HG03575 (cell line): ENCODE results near the gene CCDC81.
"Not testable (repeated sequence)": the region's sequence is repeated elsewhere in the genome, so short reads cannot be mapped to it uniquely, and the experiment has no call there.

Experiments
- ATAC-seq: cut with Tn5 transposase; IDR thresholded peaks from one replicate; pipeline ENCODE4 v1.9.1; 2021; ENCODE audit not compliant: unreplicated experiment, insufficient number of reproducible peaks, low FRiP score; ENCODE audit errors: extremely low read depth

CCDC81 gene

DNA sequence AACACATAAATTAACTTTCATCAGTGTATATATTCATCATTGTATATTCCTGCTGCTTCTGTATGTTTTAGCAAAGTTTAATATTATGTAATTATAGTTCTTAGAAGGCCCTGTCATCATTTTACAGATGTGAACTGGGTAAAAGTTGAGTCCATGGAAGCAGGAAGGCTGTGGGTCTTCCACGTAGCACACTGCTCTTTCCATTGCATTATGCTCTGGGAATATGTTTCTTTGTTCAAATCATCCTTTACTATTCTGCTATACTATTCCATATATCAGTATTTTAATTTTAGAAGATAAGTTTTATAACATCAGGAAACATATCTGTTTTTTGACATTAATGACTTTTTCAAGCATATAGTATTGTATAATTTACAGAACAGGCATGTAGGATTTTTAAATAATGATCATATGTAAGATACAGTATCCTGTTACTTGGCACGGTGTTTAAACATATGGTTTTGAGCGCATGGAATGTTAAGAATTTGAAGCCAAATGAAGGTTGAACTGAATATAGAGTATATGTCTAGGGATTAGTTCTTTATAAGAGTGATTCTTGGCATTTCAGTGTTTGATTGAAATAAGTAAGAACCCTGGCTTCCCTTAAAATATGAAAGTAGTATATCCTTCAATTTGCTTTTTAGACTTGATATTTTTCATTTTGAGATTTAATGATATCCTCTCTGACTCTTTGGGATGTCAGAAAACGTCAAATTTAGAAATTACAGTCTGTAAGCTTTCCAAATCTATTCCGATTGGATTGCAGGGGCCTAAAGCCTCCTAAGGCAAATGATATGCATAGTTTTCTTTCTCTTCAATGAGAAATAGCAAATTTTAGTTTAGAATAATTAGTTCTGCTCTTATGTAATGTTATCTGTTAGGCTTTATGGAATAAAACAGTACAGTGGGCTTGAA, 8.6 kb downstream of the CCDC81 start:
- no peak for ATAC-seq

DNA sequence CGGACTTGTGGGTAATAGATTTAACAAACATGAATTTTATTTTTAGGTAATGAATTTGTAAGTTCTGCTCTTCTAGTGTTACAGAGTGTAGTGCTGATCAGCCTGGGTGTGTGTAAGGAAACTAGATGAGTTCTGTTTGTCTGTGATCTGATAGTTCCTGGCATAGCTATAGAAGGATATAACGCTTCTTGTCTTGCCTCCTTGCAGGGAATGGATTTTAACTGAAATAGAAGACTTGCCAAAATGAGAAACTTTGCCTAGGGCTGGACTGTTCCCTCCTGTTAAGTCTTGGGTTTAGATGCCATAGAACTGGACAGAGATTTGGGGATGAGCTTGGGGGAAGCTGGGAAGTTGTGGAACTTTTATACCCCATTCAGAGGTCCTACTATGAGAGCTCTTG, 11.6 kb downstream of the CCDC81 start:
- no peak for ATAC-seq

DNA sequence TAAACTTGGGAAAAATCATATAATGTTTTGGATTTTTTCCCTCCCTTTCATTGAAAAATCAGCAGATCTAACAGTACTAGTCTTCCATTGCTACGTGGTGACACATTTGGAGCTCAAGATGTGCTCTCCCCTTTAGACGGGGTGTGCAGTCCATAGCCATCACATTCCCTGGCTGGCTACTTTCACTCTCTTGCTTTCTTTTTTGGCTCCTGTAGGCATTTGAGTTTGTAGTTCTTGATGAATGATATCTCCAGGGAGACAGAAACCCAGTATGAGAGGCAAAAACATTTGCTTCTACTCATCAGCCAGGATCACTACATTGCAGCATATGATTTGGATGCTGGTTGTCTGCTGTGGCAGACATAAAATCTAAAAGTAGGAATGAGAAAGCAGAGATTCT, 12.1 kb downstream of the CCDC81 start:
- ATAC-seq, result no peak

DNA sequence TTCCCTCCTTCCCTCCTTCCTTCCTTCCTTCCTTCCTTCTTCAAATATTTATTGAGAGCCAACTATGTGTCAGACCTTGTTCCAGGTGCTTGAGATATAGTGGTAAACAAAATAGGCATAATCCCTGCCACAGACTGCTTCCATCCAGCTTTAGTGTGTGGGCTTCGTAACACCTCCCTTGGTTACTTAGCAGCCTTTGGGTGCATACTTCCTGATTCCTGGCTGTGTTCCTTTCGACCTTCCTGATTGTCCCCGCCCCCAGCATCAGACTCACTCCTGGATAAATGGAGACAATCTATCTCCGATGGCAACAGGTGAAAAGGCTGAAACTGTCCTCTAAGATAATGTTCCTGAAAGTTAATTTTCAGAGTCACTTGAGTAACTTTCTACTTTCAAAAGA, 13.5 kb downstream of the CCDC81 start:
- ATAC-seq, result no peak

DNA sequence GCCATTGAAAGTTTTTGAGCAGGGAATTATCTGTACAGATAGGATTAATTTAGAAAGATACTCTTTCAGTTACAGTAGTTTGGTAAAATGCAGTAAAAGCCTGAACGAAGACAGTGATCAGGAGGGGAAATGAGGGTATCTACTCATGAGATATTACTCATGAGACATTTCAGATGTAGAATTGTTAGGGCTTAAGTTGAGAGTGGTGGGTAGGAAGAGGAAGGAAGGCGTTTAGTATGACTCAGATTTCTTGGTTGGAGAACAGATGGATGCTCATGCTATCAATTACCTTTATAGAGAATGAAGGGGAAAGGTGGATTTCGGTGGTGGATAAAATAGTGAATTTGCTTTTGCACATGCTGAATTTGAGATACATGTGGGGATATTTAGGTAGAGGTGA, 15.8 kb downstream of the CCDC81 start:
- ATAC-seq, result no peak

DNA sequence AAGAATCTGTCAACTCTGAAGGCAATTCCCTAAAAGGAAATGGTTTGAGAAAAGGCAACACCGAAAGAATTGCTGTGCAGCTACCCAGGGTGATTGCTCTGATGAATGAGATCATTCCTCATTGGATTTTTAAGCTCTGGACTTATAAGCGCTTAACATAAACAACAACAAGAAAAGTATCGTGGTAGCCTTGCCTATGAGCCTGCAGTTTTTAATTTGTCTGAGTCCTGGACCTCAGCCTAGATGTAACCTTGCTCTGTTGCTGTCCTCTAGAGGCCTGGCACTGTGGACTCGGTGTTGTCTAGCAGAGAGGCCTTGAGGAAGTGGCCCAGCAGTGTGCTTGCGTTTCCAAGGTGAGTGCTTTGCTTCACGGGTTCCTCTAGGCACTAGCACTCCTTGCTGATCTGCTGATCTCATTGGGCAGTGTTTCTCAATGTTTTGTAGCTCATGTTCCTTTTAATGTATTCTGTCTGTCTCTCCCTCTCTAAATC, 20.4 kb downstream of the CCDC81 start:
- ATAC-seq, result no peak

DNA sequence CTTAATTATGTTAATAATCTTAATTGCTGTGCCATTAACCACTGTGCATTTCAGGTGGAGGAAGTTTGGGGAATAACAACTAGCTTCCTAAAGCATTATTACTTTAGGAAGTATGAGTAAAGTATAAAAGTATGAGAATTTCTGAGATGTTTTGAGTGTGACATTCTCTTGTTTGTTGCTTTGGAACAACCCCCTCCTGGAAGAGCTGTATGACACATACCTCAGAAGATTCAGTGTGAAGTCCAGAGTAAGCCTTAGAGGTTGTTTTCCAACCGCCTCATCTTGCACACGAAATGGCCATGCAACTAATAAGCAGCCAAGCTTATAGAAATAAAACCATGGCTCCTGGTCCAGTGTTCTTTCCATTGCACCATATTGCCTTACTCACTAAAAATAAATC, 21.7 kb downstream of the CCDC81 start:
- no peak for ATAC-seq

DNA sequence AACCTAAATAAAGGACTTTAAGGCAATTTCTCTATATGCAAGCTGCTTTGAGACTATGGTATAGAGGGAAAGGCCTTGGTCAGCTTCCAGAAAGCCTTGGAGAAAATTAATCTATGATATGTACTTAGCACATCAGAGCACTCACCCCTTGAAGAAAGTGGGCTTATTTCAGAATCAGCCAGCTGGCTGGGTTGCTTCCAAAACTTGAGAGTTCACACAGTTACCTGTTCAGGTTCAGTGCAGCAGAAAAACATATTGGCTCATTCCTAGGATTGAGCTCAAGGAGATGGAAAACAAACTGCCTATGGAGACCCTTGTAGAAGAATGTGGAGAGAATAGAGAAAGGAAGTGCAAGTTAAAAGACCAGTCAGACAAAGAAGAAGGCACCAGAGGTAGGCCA, 22.7 kb downstream of the CCDC81 start:
- ATAC-seq, result no peak

DNA sequence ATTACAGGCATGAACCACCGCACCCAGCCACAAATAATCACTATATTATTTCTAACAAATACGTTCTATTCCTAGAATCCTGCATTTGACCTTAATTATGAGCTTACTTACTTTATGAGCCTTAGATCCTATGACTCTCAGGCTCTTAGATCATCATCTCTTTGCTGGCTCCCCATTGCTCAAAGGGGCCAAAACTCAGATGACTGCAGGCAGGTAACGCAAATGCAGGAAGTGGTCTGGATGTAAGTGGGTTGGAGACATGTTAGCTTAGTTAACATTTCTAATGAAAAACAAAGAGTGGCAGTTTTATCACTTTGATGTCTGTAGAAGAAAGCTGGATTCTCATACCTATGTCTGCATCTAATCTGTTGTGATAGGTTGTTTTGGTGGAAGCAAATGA, 23.4 kb downstream of the CCDC81 start:
- ATAC-seq, result no peak

DNA sequence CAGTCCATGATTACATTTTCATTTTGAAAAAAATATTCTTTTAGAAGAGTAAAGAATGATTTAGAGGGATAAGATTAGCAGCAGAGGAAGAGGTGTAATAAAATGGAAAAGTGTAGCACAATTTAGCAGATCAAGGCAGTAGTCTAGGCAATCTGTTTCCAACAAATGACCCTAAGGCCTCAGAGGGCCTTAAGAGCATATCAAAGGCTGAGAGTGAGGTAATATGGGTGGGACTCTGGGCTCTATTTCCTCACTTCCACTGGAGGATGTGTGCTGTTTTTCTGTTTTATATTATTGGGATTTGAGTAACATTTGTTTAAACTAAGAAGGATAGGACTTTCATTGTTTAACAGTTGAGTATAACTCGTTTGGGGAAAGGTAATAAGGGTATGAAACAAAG, 28.8 kb downstream of the CCDC81 start:
- ATAC-seq, result no peak

DNA sequence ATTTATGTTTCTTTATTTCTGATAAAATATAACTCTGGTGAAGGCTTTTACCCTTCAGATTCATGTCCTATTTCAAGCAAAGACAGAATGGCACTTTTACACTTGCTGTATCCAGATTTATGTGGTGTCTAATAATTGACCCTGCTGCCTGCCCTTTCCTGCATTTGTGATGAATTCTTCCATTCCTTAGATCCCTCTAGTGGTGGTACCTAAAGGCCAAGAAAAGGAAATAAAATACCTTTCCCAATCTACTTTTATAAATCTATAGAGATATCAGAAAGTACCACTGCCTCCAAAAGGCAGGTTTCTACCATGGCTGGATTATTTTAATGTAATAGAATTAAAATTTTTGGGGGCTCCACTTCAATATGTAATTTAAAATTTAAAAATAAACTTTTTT, 34.2 kb downstream of the CCDC81 start:
- no peak for ATAC-seq

DNA sequence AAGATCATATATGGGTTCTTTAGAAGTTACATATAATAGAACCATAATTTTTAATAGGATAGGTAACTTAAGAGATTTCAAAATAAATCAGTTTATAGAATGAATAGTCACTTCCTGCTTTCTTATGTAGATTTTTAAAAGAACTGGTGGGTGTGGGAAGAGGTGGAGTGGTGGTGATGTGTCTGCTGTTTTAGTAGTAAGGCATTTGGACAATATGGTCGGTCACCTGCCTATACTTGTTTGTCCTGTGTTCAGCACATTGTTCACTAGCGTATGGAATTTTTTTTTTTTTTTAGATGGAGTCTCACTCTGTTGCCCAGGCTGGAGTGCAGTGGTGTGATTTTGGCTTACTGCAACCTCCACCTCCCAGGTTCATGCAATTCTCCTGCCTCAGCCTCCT, 39.3 kb downstream of the CCDC81 start:
- no peak for ATAC-seq

DNA sequence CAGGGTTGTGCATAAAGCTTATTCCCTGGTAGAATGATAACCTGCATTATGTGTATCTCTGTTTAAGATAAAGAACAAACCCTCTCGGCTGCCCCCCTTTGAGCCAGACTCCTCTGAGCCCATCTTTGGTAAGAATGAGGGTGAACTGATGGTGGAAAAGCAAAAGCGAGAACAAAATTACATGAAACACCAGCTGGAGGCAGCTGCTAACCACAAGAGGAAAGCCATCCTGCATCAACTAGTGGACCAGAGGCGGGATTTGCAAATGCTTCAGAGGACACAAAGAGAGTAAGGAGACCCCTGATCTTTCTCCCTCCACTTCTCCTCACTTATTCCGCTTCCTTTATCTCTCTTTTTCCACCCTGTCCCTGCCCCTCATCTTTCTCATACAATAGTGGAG, 40.3 kb downstream of the CCDC81 start:
- no peak for ATAC-seq

DNA sequence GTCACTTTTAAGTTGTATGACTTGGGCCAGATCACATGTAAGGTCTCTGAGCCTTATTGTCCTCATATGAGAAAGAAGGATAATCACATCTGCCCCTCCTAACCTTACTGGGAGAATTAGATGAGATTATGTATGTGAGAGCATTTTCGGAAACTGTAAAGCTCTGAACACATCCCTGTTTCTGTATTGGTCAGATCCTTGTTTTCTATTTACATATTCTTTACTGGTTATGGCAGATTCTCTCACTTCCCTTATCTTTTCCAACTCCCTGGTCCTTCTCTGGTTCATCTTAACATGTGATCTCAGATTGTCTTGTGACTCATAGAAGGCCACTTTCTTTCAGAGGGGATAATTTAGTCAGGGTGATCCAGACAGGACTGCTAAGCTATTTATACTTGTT, 41.8 kb downstream of the CCDC81 start:
- no peak for ATAC-seq

DNA sequence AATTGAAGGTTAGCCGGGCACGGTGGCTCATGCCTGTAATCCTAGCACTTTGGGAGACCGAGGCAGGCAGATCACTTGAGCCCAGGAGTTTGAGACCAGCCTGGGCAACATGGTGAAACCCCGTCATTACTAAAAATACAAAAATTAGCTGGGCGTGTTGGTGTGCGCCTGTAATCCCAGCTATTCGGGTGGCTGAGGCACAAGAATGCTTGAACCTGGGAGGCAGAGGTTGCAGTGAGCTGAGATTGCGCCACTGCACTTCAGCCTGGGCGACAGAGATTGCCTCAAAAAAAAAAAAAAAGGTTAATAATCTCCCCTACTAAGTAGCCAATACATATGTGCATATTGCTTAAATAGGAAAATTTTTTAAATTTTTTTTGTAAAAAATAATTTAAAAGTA, 42.3 kb downstream of the CCDC81 start:
- ATAC-seq, result not testable (repeated sequence)

DNA sequence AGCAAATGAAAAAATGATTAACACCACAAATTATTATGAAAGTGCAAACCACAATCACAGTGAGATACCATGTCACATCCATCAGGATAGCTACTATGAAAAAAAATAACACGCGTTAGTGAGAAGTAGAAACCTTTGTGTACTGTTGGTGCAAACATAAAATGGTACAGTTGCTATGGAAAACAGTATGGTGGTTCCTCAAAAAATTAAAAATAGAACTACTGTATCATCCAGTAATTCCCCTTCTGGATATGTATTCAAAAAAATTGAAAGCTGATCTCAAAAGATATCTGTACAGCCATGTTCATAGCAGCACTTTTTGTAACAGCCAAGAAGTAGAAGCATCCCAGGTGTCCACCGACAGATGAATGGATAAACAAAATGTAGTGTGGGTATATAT, 43.4 kb downstream of the CCDC81 start:
- ATAC-seq, result no peak

DNA sequence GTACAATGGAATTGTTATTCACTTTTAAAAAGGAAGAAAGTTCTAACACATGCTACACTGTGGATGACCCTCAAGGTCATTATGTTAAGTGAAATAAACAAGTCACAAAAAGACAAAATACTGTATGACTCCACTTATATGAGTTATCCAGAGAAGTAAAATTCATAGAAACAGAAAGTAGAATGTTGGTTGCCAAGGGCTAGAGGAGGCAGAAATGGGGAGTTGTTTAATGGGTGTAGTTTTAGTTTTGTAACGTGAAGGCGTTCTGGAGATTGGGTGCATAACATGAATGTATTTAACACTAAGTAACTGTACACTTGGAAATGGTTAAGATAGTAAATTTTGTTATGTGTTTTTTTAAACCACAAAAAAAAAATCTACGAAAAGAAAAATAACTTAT, 43.8 kb downstream of the CCDC81 start:
- ATAC-seq, result no peak

DNA sequence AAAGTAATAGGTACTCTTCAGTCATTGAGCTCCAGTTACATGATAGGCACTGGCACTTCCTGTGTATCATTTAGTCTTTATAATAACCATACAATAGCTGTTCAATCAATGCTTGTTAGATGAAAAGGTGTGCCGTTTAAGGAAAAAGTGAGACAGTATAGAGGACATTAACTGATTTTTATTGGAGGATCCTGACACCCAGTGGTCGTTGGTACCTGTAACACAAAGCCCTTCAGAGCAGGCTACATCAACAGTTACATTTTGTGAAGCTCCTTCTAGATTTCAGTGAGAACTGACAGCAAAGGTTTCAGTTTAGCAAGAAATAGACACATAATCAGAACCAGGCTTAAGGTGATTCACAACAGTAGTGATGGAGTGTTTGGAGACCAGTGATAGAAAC, 44.2 kb downstream of the CCDC81 start:
- no peak for ATAC-seq

DNA sequence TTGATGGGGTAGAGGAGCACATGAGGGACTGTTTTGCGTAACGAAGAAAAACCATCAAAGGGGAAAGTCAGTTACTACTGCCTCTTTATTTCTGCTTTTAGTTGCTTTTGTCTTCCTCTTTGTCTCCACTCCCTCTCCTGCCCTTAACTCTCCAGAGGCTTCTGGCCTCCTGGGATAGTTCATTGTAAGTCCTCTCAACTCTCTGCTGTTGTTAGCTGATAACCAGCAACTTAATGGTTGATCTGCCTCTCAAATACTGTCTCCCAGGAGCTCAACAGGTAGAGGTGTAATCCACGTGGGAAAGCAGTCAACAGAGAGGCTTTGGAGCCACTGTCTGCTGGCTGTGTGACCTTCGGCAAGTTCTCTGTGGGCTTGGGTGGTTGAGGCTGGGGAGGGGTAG, 47.3 kb downstream of the CCDC81 start:
- no peak for ATAC-seq

DNA sequence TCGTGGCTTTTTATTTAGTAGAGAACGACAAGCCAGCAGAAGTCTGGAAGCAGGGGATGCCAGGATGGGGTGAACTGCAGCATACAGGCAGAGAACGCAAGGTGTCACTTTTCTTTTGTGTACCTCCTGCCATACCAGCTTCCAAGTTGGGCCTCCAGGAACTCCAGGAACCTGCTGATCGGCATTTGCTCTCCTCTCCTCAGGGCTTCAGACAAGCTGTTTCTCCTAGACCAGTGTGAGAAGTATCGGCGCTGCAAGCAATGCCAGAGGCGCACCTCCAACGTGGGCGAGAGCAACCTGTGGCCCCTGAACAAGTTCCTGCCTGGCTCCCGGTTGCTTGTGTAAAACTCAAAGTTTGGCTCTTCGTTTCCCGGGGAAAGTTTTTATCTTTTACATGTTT, 47.7 kb downstream of the CCDC81 start:
- no peak for ATAC-seq

DNA sequence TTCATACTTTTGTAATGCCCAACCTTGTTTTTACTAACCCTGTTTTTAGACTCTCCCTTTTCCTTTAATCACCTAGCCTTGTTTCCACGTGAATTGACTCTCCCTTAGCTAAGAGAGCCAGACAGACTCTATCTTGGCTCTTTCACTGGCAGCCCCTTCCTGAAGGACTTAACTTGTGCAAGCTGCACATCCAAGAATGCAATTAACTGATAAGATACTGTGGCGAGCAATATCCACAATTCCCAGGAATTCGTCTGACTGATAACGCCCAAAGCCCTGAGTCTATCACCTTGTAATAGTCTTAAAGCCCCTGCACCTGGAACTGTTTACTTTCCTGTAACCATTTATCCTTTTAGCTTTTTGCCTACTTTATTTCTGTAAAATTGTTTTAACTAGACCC, 48.8 kb downstream of the CCDC81 start:
- not testable (repeated sequence) for ATAC-seq
